Neural cell (in vitro differentiated cells): Measurements from ENCODE around the gene ATP1B4. TPM values are rescaled to one million over a fixed set of nuclear protein-coding genes. Genes with fewer than 3 reads are reported as not detected.

Experiments used
- H2AFZ ChIP-seq: fragments of 200-600, 300-800 bp; sonication (generic), shearing (Covaris generic); 2 replicates; pipeline ENCODE4 v1.6.0; 2014; ENCODE audit warnings: low read depth, mild to moderate bottlenecking, antibody characterized with exemption, low read length, moderate library complexity
- H3F3A ChIP-seq: fragments of 200-600 bp; shearing (Covaris generic); 2 replicates; pipeline ENCODE4 v1.6.1; 2016; ENCODE audit warnings: mild to moderate bottlenecking, moderate library complexity, mixed read lengths, antibody characterized with exemption, low read length; ENCODE audit not compliant: insufficient read depth, poor library complexity, severe bottlenecking
- H3K27ac ChIP-seq: fragments of 200-600, 300-800 bp; sonication (generic), shearing (Covaris generic); 2 replicates; pipeline ENCODE4 v1.5.1; 2014; ENCODE audit warnings: mild to moderate bottlenecking, low read length, moderate library complexity
- H3K27me3 ChIP-seq: fragments of 300-800, 200-600 bp; sonication (generic), shearing (Covaris generic); 2 replicates; pipeline ENCODE4 v1.6.0; 2014; ENCODE audit warnings: mild to moderate bottlenecking, low read depth, low read length, moderate library complexity; ENCODE audit not compliant: insufficient read depth
- H3K36me3 ChIP-seq: fragments of 300-800, 200-600 bp; sonication (generic), shearing (Covaris generic); 2 replicates; pipeline ENCODE4 v1.5.1; 2014; ENCODE audit warnings: mild to moderate bottlenecking, antibody characterized with exemption, low read length, moderate library complexity; ENCODE audit not compliant: insufficient read depth
- H3K4me2 ChIP-seq: fragments of 300-800, 200-600 bp; sonication (generic), shearing (Covaris generic); 2 replicates; pipeline ENCODE4 v1.6.0; 2014; ENCODE audit warnings: mild to moderate bottlenecking, low read length
- H3K4me3 ChIP-seq: fragments of 300-800, 200-600 bp; sonication (generic), shearing (Covaris generic); 2 replicates; pipeline ENCODE4 v1.5.1; 2014; ENCODE audit warnings: mild to moderate bottlenecking, low read length, moderate library complexity
- H3K79me2 ChIP-seq: fragments of 200-600 bp; shearing (Covaris generic); replicated peaks from 2 replicates; pipeline ENCODE4 v1.6.0; 2014; ENCODE audit warnings: mild to moderate bottlenecking, low read length, moderate library complexity; ENCODE audit not compliant: insufficient read depth
- H3K9ac ChIP-seq: fragments of 300-800, 200-600 bp; sonication (generic), shearing (Covaris generic); 2 replicates; pipeline ENCODE4 v1.6.1; 2016; ENCODE audit warnings: mild to moderate bottlenecking, low read length, mixed read lengths
- H3K9me2 ChIP-seq: fragments of 200-600 bp; shearing (Covaris generic); 2 replicates; pipeline ENCODE4 v1.6.1; 2016; ENCODE audit warnings: mild to moderate bottlenecking, low read length, mixed read lengths; ENCODE audit not compliant: insufficient read depth
- H3K9me3 ChIP-seq: fragments of 200-600, 300-800 bp; sonication (generic), shearing (Covaris generic); 2 replicates; pipeline ENCODE4 v1.6.1; 2016; ENCODE audit warnings: mild to moderate bottlenecking, mixed run types, low read length, moderate library complexity, mixed read lengths
- H4K20me1 ChIP-seq: fragments of 200-600 bp; shearing (Covaris generic); 2 replicates; pipeline ENCODE4 v1.6.1; 2016; ENCODE audit warnings: mild to moderate bottlenecking, mixed run types; ENCODE audit not compliant: insufficient read depth
- CTCF ChIP-seq: fragments of 450-650 bp; IDR thresholded peaks from 2 replicates; pipeline ENCODE4 v1.5.1; 2014; ENCODE audit warnings: antibody characterized with exemption, mild to moderate bottlenecking, moderate library complexity; ENCODE audit not compliant: poor library complexity, severe bottlenecking
- EP300 ChIP-seq: fragments of 450-650 bp; conservative IDR thresholded peaks from 2 replicates; pipeline ENCODE4 v1.6.1; 2014; ENCODE audit warnings: antibody characterized with exemption, mild to moderate bottlenecking, moderate library complexity; ENCODE audit not compliant: poor library complexity, severe bottlenecking
- POLR2AphosphoS5 ChIP-seq: IDR thresholded peaks from 2 replicates; pipeline ENCODE4 v1.6.1; 2012
- SMC3 ChIP-seq: fragments of 450-650 bp; conservative IDR thresholded peaks from 2 replicates; pipeline ENCODE4 v1.6.1; 2014; ENCODE audit warnings: antibody characterized with exemption, mild to moderate bottlenecking, moderate library complexity; ENCODE audit not compliant: poor library complexity
- polyA plus RNA-seq: library from polyadenylated mRNA; depleted of rRNA; stranded (reverse); fragments of >200 nt; gene quantifications from 2 replicates; pipeline ENCODE4 v1.2.3, GENCODE V29; 2014
- TF ChIP-seq, protein P1 (sequence below): IDR thresholded peaks from 2 replicates; pipeline ENCODE4 v1.6.1; 2012; ENCODE audit warnings: borderline replicate concordance

The ATP1B4 gene
- polyA plus RNA-seq, 1 donor from 2014 or later = not detected

GRCh38 chrX:120377179-120377578, 15.3 kb downstream of the ATP1B4 start:
- no peaks in the 10 kb centered on the region for H4K20me1 ChIP-seq
- H3K79me2 ChIP-seq = no peaks in the 10 kb centered on the region
- no peaks in the 10 kb centered on the region for H3K9me3 ChIP-seq
- H3K9me2 ChIP-seq = no peaks in the 10 kb centered on the region
- no peak overlapping the region for H2AFZ ChIP-seq
- H3F3A ChIP-seq = no peaks in the 10 kb centered on the region
- H3K27me3 ChIP-seq = no peaks in the 10 kb centered on the region
- H3K36me3 ChIP-seq = no peaks in the 10 kb centered on the region
- H3K27ac ChIP-seq = no peak overlapping the region
- no peak overlapping the region for H3K4me2 ChIP-seq
- TF ChIP-seq POLR2AphosphoS5 (no peak), EP300 (no peak)
- H3K4me3 ChIP-seq = no peak overlapping the region
- H3K9ac ChIP-seq = no peak overlapping the region

- H4K20me1 ChIP-seq = no peaks in the 10 kb centered on the region
- H2AFZ ChIP-seq = no peak overlapping the region
- H3K36me3 ChIP-seq = no peaks in the 10 kb centered on the region
- H3K9ac ChIP-seq = no peak overlapping the region
- no peaks in the 10 kb centered on the region for H3K9me2 ChIP-seq
- H3K4me3 ChIP-seq = no peak overlapping the region
- no peak overlapping the region for H3K4me2 ChIP-seq
- no peaks in the 10 kb centered on the region for H3K9me3 ChIP-seq
- no peaks in the 10 kb centered on the region for H3K79me2 ChIP-seq
- no peaks in the 10 kb centered on the region for H3F3A ChIP-seq
- no peaks in the 10 kb centered on the region for H3K27me3 ChIP-seq
- H3K27ac ChIP-seq = no peak overlapping the region
- TF ChIP-seq SMC3 (no peak), CTCF (no peak)
- TF ChIP-seq, protein P1, sequence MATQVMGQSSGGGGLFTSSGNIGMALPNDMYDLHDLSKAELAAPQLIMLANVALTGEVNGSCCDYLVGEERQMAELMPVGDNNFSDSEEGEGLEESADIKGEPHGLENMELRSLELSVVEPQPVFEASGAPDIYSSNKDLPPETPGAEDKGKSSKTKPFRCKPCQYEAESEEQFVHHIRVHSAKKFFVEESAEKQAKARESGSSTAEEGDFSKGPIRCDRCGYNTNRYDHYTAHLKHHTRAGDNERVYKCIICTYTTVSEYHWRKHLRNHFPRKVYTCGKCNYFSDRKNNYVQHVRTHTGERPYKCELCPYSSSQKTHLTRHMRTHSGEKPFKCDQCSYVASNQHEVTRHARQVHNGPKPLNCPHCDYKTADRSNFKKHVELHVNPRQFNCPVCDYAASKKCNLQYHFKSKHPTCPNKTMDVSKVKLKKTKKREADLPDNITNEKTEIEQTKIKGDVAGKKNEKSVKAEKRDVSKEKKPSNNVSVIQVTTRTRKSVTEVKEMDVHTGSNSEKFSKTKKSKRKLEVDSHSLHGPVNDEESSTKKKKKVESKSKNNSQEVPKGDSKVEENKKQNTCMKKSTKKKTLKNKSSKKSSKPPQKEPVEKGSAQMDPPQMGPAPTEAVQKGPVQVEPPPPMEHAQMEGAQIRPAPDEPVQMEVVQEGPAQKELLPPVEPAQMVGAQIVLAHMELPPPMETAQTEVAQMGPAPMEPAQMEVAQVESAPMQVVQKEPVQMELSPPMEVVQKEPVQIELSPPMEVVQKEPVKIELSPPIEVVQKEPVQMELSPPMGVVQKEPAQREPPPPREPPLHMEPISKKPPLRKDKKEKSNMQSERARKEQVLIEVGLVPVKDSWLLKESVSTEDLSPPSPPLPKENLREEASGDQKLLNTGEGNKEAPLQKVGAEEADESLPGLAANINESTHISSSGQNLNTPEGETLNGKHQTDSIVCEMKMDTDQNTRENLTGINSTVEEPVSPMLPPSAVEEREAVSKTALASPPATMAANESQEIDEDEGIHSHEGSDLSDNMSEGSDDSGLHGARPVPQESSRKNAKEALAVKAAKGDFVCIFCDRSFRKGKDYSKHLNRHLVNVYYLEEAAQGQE = no peak
These were observed 15.8 kb downstream of the ATP1B4 start for GRCh38 chrX:120377715-120378114.

DNA sequence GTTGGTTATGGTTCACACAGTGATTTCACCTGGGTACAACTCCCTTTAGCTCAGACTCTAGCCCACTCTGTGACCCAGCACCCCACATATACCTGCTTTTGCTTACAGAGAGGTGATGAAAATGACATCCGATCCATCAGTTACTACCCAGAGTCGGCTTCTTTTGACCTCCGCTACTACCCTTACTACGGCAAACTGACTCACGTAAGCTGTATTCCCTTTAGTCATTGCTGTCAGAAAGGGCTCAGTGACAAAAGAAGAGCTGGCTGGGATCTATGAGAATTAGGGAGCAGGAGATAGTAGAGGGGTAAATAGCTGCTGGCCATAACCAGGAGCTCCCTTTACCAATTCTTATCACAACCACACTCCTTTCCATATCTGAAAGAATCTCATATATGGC, 16.7 kb downstream of the ATP1B4 start:
- Histone ChIP-seq H3K36me3 (no peaks in the 10 kb centered on the region), H3F3A (no peaks in the 10 kb centered on the region), H3K4me3 (no peak overlapping the region), H4K20me1 (no peaks in the 10 kb centered on the region), H2AFZ (no peak overlapping the region), H3K9me2 (no peaks in the 10 kb centered on the region), H3K9ac (no peak overlapping the region), H3K9me3 (no peaks in the 10 kb centered on the region), H3K27me3 (no peaks in the 10 kb centered on the region), H3K79me2 (no peaks in the 10 kb centered on the region), H3K27ac (no peak overlapping the region), H3K4me2 (no peak overlapping the region)
- no peak for TF ChIP-seq CTCF
